AG04449 (cell line): ENCODE results near the gene NCAM1.

Experiments
- CTCF ChIA-PET: fragments of 350-600 bp; formaldehyde crosslinking; extraction: SDS; loops from one replicate; lab custom pipeline; 2021; ENCODE audit warnings: antibody characterized with exemption; lab: Yijun Ruan, JAX
- POLR2A ChIA-PET: fragments of 400-600, 350-600 bp; formaldehyde crosslinking; extraction: SDS; loops from one replicate; lab custom pipeline; 2020; ENCODE audit warnings: antibody characterized with exemption, inconsistent platforms; lab: Yijun Ruan, JAX
- DNase-seq: peaks from one replicate; pipeline ENCODE4 v3.0.0-alpha.2; 2010; ENCODE audit warnings: low read depth, low spot score
- H3K4me3 ChIP-seq: 2 replicates; pipeline ENCODE4 v1.5.1; 2011; ENCODE audit warnings: low read depth, mild to moderate bottlenecking, control low read depth, low read length
- TF ChIP-seq, protein P1 (sequence below): IDR thresholded peaks from one replicate; pipeline ENCODE4 v1.5.1; 2011; ENCODE audit warnings: mild to moderate bottlenecking, moderate library complexity, low read length, control low read depth, inconsistent platforms; ENCODE audit not compliant: insufficient read depth; ENCODE audit errors: missing control alignments

The NCAM1 gene

DNA sequence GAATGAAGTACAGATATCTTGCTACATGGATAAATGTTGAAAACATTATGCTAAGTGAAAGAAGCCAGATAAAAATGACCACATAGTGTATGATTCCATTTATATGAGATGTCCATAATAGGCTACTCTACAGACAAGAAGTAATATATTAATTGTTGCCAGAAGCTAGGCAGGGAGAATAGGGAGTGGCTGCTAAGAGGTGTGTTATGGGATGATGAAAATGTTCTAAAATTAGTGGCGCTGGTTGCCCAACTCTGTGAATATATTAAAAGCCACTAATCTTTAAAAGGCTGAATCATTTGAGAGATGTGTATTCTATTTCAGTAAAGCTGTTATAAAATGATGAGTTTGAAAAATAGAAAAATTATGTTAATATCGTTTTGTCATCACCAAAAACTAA, 144.4 kb downstream of the NCAM1 start:
- no peak overlapping the region for H3K4me3 ChIP-seq
- CTCF ChIA-PET, result no interaction called here
- DNase-seq, result no peak
- TF ChIP-seq, protein P1, sequence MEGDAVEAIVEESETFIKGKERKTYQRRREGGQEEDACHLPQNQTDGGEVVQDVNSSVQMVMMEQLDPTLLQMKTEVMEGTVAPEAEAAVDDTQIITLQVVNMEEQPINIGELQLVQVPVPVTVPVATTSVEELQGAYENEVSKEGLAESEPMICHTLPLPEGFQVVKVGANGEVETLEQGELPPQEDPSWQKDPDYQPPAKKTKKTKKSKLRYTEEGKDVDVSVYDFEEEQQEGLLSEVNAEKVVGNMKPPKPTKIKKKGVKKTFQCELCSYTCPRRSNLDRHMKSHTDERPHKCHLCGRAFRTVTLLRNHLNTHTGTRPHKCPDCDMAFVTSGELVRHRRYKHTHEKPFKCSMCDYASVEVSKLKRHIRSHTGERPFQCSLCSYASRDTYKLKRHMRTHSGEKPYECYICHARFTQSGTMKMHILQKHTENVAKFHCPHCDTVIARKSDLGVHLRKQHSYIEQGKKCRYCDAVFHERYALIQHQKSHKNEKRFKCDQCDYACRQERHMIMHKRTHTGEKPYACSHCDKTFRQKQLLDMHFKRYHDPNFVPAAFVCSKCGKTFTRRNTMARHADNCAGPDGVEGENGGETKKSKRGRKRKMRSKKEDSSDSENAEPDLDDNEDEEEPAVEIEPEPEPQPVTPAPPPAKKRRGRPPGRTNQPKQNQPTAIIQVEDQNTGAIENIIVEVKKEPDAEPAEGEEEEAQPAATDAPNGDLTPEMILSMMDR, result no peak
- POLR2A ChIA-PET, result no interaction called here

DNA sequence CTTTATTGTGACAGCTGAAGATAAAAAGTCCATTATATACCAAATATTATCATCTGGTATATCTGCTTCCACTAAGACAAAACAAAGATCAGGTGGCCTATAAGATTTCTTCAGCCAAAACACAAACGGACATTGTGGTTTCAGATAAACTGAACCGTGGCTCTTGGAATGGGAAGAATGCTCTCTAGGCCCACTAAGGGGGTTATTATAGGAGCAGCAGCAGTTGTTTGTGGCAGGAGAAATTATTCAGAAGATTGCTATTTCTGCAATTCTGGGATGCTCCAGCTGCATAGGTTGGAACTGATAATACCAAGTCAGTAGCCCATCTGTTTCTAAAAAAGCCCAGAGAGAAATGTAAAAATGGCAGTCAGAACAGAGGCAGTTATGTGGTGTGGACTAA, 145.3 kb downstream of the NCAM1 start:
- ChIA-PET CTCF (no interaction called here), POLR2A (no interaction called here)
- no peak overlapping the region for H3K4me3 ChIP-seq

DNA sequence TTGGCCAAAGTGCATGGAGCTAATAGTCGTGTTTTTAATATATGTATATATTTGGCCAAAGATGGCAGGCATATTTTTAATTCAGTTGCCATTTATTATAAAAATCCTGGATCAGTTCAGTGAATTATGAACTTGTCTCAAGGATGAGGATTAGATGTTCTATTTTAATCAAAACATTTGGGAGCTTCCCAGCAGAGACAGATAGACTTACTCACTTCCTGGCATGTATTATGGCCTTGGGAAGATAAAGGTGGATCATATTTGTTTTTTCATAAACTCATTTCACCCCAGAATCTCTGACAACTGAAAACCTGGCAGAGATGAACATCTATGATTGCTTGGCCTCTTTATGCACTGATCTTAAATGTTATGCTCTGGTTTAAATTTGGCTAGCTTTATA, 148.8 kb downstream of the NCAM1 start:
- no peak overlapping the region for H3K4me3 ChIP-seq
- DNase-seq, result no peak
- TF ChIP-seq, protein P1, result no peak
- POLR2A ChIA-PET, result no interaction called here
- CTCF ChIA-PET, result no interaction called here

More for the DNA sequence above, 145.3 kb downstream of the NCAM1 start:
- peak; percentile 3 for DNase-seq
- TF ChIP-seq, protein P1, result no peak

DNA sequence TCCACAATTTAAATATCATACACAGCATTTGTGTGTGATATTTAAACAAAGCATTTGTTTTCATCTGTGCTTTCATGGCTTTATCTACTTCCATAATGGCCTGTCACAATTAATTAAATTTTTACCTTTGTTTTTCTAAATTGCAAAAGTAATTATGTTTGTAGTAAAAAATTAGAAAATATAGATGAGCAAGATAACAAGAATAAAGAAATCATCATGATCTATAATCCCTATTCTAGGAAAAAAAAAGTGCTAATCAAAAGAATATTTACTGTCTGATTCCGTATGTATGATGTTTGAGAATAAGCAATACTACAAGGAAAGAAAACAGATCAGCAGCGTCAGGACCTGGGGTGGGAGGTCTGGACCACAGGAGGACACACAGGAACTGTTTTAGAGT, 149.9 kb downstream of the NCAM1 start:
- CTCF ChIA-PET, result no interaction called here
- TF ChIP-seq, protein P1, result no peak
- H3K4me3 ChIP-seq, result no peak overlapping the region
- DNase-seq, result no peak
- POLR2A ChIA-PET, result no interaction called here

DNA sequence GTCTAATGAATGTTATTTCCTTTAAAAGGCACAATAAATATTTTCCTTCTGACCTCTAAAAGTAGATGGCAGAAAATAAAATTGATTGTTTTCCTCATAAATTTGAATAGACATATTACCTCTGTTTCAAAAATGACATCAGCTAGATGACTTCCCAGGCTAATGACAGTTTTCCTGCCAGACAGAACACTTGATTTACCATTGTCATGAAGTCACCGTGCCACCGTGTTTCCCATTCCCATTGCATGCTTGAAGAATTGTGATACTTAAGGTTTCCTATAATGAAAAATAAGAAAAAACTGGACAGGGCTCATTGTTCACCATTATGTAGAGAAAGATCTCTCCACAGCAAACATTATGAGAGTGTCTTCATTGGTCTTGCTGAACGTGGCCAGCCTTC, 151.1 kb downstream of the NCAM1 start:
- POLR2A ChIA-PET, result no interaction called here
- no peak for DNase-seq
- TF ChIP-seq, protein P1, result no peak
- CTCF ChIA-PET, result interaction anchor here (3.1 kb wide), 1 partner anchor 524 kb away, joined by 21 read pairs; no protein-coding TSS in a partner anchor
- H3K4me3 ChIP-seq, result no peak overlapping the region

DNA sequence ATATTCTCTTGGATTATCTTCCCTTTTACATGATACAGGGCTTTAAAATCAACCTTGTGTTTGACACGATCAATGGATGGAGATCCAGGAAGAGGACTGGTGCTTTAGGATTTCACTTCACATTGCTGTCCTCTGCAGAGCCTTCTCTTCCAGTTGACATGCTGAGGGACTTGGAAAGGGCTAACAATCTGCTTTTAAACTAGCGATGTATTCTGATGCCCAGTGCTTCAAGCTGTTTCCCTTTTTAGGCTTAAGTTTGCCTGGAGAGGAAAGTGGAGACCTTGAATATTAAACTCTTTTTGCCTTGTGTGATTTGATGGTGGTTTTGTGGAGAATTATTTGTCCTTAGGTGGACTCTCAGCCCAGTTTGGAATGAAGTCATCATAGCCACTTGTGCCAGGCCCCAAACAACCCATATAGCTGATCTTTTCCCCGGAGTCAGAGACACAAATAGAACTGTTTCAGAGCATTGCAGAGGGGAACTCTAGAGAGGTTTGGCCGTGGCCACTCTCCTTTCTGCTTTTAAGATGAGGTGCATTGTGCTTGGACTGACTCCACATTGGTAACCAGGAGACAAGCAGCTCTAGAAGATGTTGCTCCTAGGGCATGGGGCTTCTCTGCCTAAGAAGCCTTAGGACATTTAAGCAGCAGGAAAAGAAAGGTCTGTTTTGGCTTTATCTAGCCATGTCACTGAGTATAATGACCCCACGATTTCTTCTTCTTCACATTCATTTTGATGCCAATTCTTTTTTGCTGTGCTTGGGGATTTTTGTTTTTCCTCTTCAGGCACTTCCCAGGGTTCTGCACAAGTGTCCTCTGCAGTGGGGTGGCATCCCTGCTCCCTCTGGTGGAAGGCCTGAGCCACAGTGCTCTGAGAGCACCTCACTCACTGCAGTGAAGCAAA, 152.8 kb downstream of the NCAM1 start:
- POLR2A ChIA-PET, result no interaction called here
- CTCF ChIA-PET, result interaction anchor here (1.0 to 3.1 kb wide), 6 partner anchors 10 to 895 kb away, joined by 3 to 21 read pairs (median 4); no protein-coding TSS in a partner anchor
- H3K4me3 ChIP-seq, result no peak overlapping the region
- TF ChIP-seq, protein P1, result peak; percentile 77
- peak; percentile 5 for DNase-seq
